Stimulated activated CD8-positive, alpha-beta memory T cell treated with anti-CD3 and anti-CD28 coated beads, Interleukin-12 subunit alpha, Interleukin-12 subunit beta, amount 100 ng/mL, for 4 hours (primary cell): ENCODE measurements around the gene IFNG.
"Not testable (repeated sequence)": the region's sequence is repeated elsewhere in the genome, so short reads cannot be mapped to it uniquely, and the experiment has no call there.

Experiments used
- DNase-seq: peaks from one replicate; pipeline ENCODE4 v3.0.0-alpha.2; 2020; ENCODE audit warnings: low read depth

Gene IFNG

DNA sequence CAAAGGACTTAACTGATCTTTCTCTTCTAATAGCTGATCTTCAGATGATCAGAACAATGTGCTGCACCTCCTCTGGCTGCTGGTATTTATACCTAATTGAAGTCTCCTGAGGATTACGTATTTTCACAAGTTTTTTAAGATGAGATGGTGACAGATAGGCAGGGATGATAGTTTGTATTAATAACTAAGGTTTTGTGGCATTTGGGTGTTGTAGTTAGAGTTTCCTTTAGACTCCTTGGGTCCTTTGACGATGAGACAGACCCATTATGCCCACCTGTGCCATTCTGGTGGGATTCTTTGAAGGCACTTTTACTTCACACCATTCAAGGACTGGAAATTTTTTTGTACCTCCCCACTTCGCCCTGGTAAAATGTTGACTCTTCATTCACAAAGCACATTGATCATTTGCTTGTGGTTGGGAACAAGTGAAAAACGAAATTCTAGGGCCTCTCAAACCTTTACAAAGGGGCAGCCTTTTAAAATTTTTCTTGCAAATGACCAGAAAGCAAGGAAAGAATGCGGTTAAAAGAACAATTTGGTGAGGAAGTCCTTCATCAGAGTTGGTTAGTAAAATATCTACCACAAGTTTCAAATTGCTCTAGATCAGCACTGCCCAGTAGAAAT is at the start of gene IFNG:
IFNG (minus strand) TSS at position 60 of the 624 bp plus-strand sequence. CDS start 125 bp downstream, outside the sequence.
- no peak for DNase-seq

DNA sequence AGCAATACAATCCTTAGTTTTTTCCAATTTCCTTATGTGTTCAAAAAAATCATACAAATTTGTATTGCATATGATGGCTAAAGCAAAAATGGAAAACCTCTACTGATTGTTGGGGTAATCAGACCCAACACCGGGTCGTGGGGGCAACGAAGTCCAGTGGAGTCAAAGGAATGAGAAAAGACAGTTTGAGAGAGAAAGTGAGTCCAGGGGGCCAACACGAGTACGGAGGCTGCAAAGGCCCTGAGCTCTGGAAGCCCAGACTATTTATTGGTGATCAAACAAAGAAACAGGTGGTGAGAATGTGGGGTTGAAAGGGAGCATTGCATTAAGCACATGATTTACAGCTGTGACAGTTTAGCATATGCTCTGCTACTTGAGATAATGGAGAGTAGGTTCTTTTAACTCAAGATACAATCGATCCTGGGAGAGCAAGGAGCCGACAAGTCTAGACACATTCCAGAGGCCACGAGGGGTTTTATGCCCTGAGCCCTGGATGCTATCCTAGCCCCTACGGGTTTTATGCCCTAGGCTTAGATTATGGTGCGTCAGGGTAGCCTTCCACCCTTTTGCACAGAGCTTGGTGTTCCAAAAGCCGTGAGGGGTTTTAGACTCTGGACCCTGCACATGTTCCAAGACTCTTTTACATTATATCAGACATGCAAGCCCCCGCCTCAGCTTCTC is 49.6 kb upstream of the IFNG start:
- not testable (repeated sequence) for DNase-seq

DNA sequence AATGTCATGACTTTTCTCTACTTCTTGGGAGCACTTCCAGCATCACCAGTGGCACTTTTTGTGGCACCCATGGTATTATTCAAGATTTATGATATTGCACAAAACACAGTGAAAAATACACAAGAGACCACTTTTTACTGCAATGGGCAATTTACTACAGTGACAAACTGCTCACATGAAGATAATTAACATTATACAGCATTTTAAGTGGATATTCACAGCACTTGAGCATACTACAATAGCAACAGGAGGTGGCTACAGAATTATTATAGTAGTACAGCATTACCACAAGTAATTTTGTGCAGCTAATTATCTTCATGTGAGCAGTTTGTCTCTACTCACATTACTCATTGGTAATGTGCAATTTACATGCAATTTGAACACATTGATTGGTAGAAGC is 47.7 kb upstream of the IFNG start:
- DNase-seq = no peak

DNA sequence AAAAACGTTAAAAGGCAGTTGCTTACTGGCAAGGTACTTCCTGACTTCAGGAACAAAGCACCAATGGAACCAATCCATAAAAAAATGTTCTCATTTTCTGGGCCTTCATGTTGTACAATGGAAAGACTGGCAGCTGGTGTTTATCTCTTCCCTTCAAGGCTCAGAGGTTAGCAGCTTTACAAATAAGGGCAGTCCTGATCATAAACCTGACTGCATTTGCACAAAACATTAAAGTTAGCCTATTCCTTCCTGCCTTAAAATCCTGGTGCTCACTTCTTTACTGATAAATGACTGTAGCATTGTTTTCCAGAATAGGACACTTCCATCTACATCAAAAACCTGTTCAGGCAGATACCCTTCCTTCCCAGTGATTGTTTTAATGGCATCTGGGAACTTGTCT is 46.9 kb upstream of the IFNG start:
- no peak for DNase-seq

DNA sequence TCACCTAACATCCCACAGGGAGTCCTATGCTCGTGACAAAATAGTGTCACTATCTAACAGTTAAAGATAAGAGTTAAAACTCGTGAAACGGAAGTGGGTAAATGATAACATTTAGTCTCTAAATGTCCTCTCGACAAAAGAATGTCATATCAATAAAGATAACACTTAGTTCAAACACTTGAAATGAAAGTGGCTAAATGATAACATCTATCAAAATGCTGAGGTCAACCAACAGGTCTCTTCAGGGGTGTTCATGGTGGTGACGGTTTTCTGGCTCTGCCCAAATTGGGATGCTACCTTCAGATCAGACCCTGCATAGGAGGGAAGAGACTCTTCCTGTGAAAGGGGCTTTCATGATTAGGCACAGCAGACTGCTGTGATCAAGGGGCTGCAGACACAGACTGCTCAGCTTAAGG is 43.9 kb upstream of the IFNG start:
- no peak for DNase-seq

DNA sequence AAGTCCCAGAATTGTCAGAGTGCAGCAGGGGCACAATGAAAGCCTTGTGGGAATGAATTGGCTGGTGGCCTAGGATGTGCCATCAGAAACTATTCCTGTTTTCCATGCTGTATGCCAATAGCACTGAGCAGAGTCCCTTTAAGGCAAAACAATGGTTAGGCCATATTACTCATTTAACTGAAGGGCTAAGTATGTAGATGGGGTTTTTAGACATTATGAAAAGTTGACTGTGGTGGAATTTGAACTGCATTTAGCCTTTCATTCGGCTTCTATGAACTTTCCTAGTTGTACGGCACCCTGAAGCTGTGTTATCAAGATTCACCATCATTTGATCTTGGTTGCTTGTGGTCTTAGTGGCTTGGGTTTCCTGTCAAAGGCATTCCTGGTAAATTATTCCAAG is 41.3 kb upstream of the IFNG start:
- DNase-seq = no peak

DNA sequence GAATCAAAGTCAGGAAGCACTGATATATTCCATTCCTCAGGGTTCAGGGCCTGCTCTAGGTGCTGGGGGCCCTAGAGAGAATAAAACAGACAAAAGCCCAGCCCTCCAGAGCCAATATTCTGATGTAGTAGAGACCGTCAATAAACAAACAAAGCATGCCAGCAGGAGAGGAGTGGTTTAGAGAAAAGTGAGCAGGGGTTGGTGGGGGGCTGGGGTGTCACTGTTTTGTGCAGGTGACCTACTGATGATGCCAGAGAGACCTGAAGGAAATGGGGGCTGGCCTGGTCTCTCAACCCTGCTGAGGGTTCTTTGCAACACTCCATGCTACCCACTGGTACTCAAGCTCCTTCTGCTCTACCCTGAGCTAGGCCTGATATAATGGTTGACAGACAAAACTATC is 39.6 kb upstream of the IFNG start:
- no peak for DNase-seq

DNA sequence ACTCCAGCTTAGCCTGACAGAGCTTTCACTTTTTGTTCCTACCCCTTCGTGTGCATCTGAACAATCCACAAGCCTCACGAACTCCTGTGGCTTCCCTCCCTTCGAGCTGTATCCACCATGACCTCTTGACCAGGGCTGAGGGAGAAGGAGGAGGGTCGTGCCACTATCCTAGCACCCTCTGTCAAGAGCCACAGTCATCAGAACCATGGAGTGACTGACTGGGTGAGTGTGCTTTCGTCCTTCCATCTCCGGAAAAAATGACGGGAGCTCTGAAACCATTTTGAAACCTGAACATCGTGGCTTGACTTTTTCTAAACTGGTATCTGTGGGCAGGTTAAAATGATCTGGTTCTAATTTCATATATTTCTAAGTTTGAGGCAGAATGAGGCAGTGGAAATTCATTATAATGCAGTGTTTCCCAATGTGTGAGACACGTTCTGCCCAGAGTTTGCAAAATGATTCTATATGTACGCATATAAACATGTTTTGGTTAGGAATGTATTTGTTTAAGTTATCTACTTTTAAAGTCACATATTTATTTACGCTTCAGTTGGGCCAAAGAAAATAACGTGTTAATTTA is 39.1 kb upstream of the IFNG start:
- DNase-seq = no peak

DNA sequence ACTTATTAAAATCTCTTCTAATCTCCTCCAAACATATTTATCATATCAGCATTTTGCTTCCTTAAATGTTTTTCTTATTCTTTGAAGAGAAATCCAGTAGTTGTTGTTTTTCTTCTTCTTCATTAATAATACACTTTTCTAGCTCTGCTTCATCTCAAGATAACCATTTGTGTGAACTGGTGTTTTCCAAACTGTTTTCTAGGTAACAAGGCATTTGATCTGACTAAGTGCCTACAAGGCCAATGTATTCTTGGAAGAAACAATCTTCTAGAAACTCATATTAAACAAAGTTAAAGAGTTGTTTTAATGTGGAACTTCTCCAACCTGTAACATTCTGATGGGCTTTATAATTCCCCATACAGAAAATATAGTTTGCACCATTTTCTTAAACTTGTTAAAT is 30.8 kb upstream of the IFNG start:
- no peak for DNase-seq

DNA sequence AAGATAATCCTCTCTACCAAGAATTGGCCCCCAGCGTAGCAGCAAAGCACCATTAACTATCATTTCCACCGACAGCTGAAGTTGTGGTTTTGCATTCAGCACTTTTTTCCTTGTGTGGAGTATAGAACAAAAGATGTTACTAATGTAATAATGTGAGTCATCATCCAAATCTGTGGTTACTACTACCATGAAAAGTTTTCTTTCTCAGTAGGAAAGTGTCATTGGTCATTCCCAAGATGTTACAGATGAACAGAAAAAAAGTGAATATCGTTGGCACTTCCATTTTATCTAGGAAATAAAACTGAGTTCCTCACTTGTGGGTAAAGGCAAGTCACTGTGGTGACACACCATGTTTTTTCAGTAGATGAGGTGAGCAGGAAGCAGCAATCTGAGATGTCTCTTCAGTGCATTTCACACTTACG is 30.3 kb upstream of the IFNG start:
- no peak for DNase-seq

DNA sequence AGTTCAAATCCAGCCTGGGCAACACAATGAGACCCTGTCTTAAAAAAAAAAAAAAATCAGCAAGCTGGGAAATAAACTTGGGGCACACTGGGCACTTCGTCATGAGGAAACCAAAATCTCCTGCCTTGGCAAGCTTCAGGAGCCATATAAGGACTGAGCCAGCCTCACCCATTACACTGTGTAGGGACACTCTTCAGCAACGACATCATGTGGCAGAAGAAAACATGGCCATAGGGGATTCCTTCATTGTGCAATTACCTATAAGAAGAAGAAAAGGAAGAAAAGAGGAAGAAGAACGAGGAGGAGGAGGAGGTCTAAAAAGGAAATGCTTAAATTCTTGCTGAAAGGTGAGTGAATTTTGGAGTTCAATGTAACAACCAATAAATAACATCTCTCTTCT is 26.1 kb upstream of the IFNG start:
- no peak for DNase-seq

DNA sequence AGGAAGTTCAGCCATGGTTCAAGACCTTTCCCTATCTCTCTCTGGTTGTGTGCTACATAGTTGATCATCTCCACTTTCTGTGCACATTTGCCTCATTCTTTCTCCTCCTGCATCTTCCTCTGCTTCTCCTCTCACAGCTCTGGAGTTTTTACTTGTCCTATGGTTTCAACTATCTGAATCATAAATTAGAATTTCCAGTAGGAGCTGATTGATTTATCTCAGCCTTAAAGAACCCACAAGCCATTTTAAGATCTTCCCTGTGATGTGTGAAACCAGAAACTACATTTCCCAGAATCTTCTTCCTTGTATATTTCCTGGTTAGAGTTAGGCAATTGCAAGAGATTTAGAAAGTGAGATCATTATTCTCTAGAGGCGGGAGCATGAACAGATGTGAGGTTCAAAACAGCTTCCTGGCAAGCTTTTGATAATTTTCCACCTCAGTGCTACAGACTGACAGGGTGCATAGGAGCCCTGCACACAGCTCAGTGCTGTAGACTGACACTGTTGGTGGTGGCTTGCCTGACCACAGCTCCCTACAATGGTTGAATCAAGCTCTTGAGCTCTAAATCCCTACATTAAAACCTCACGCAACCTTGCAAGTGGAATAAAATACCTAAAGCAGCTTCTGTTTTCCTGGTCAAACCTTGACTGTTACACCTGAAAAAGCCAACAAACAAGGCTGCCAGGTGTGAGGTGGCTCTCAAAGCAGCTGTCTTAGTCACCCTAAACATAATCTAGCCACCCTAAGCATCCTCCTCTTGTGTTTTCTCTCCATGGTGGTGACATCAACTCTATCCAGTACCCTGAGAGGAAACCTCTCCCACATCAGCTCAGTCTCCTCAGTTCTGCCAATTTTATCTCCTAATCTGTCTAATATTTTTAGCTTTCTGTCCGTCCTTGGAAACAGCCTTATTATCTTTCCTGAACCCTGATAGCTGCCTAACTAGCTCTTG is 21.5 kb upstream of the IFNG start:
- DNase-seq = no peak

DNA sequence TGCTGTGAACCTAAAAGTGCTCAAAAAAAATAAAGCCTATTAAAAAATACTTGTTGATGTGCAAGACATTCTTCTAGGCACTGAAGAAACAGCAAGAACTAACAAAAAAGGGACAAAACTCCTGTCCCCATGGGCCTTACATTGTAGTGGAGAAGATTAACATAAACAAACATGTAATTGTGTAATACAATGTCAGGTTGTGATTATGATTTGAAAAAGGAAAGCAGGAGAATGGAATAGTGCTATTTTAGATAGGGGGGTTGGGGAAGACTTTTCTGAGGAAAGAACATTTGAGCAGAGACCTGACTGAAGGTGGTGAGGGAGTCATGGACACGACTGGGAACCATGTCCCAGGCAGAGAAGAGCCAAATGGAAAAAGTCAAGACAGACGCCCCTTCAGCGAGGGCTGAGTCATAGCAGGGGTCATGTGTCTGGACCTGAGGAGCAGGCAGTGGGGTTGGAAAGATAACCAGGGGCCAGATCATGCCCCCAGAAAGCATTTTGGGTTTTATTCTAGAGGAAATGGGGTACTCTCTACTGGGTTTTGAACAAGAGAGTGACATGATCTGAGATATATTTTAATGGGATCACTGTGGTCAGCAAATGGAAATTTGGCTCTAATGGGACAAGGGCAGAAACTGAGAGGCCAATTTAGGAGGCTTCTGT is 19.4 kb upstream of the IFNG start:
- no peak for DNase-seq

DNA sequence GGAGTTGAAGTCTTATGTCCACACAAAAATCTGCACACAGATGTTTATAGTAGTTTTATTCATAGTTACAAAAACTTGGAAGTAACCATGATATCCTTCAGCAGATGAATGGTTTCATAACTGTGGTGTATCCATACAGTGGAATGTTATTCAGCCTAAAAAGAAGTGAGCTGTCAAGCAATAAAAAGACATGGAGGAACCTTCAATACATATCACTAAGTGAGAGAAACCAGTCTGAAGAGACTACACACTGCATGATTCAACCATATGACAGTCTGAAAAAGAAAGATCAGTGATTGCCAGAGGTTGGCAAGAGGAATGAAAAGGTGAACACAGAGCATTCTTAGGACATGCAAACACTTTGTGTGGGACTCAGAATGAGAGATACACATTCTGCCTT is 18.6 kb upstream of the IFNG start:
- DNase-seq = no peak

DNA sequence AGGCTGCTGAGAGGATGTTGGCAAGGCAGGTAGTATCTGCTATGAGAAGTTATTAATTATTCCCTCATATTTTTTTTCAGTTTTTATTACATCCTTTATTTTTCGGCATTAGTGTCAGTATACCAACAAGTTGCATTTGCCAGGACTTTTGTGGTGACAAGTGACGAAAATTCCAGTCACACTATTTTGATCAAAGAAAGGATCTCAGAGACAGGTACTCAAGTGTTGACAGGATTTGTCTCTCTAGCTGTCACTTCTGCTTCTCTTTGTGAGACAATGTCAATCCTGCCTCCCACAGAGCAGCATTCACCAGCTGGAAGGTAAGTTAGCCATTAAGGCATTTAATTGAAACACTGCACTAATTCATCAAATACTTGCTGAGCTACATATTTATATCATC is 18.0 kb upstream of the IFNG start:
- no peak for DNase-seq

DNA sequence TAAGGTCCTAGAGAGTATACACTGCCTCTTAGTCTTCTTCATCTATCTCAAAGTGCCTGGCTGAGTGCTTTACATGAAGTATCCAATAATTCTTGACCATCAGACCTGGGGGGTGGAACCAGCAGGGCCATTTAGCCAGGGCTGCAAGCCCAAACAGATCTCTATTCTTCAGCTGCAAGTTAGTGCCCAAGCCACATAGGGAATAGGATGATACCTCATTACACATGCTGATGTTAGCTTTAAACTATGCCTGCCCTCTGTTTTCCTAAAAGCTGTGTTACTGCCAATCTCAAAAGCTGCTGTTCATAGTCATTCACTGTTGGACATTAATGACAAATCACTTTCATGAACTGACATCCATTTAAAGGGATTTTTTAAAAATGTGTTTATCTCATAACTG is 16.7 kb upstream of the IFNG start:
- DNase-seq = no peak

DNA sequence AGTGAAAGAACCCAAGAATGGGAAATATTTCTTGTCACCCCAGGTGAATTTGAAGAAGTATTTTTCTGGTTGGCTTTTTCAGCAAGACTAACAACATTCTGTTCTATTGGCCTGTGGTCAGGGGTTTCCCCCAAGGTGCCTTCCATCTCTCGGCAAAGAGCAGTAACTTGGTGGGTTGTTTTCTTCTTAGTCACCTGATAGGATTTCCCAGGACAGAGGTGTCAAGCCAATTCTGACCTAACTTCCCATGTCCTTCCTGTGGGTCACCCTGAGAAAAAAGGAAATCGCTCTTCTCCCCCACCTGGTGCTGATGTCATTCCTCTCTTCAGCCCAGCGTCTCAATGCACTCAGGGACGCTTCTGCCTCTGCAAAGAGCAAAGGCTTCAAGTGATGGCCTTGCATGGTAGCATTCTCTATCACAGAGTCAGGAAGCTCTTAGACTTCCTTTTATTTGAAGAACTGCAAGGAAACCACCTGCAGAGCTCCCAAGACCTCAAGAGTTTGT is 16.1 kb upstream of the IFNG start:
- peak; percentile 40 for DNase-seq

DNA sequence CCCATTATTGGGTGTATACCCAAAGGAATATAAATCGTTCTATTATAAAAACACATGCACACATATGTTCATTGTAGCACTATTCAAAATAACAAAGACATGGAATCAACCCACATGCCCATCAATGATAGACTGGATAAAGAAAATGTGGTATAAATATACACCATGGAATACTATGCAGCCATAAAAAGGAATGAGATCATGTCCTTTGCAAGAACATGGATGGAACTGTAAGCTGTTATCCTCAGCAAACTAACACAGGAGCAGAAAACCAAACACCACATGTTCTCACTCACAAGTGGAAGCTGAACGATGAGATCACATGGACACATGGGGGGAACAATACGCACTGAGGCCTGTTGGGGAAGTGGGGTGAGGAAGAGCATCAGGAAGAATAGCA is 15.2 kb upstream of the IFNG start:
- DNase-seq = not testable (repeated sequence)

DNA sequence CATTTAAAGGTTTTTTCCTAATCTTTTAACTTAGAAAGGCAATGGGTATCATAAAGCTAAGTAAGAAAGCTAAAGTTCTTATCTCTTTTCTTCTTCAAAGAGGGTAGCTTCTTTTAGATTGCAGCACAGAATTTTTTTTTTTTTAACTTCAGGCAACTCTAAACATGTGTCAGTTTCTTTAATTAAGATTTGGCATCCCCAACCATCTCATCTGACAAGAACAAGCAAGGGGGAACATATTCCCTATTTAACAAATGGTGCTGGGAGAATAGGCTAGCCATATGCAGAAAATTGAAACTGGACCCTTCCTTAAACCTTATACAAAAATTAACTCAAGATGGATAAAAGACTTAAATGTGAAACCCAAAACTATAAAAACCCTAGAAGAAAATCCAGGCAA is 14.3 kb upstream of the IFNG start:
- no peak for DNase-seq

DNA sequence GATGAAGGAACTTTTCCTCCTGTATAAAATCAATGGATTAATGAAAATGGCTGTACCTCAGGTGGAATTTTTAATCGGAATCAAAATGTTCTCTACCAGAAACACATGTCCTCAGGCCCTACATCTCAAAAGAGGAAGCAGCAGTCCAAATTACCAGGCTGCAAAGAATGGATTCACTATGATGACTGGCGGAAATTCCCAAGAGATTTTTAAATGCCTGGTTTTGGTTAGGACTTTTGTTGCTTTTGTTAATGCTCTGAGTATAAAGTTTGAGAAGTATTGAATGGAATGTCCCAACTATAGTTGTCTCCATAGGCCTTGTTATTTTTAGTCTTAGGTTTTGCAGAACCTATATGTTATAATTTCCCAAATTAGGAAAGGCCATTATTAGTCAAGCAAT is 11.2 kb upstream of the IFNG start:
- no peak for DNase-seq

DNA sequence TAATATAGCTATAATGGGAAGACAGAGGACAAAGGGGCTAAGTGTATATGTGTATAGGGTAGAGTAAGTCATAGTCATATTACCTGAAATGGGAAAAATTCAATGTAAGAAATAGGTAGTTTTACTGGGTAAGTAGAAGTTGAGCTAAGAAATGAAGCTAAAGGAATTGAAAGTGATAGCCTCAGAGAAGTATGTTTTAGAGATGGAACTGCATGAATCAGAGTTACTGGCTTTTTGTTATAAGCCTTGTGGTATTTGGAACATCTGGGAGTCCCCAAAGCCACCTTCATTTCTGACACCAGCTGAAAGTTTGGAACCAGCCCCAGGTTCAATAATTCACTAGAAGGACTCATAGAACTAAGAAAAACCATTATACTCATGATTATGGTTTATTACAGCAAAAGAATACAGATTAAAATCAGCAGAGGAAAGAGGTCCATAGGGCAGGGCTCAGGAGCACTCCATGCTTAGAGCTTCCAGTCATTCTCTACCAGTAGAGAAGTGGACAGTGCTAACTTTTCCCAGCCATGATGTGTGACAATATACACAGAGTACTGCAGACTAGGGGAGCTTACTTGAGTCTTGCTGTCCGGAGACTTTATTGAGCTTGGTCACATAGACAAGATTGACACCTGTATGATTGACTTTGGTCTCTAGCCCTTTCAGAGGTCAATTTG is 9.8 kb upstream of the IFNG start:
- DNase-seq = no peak
